Stimulated activated memory B cell treated with anti-CD40 and anti-IgM and Interleukin-4, amounts not matched to agents 10 μg/mL and 1 μg/mL and 100 μg/mL, for 72 hours (primary cell): ENCODE data around the gene GALNT3.

Experiments used
- ATAC-seq: fragments of 150-1000 bp; cut with Tn5 transposase; 2 replicates; pipeline ENCODE4 v1.10.0; 2021
- H3K27ac Mint-ChIP-seq: one replicate; pipeline ENCODE4 v1.8.0; 2022; ENCODE audit warnings: mild to moderate bottlenecking, mixed read lengths
- H3K27me3 Mint-ChIP-seq: one replicate; pipeline ENCODE4 v1.8.0; 2022; ENCODE audit warnings: mixed read lengths
- H3K36me3 Mint-ChIP-seq: one replicate; pipeline ENCODE4 v1.8.0; 2022; ENCODE audit warnings: mixed read lengths
- H3K4me1 Mint-ChIP-seq: one replicate; pipeline ENCODE4 v1.8.0; 2022; ENCODE audit warnings: mixed read lengths
- H3K4me3 Mint-ChIP-seq: one replicate; pipeline ENCODE4 v1.8.0; 2022; ENCODE audit warnings: mild to moderate bottlenecking, moderate library complexity, mixed read lengths
- H3K9me3 Mint-ChIP-seq: one replicate; pipeline ENCODE4 v1.8.0; 2022; ENCODE audit warnings: mixed read lengths

Gene GALNT3

DNA sequence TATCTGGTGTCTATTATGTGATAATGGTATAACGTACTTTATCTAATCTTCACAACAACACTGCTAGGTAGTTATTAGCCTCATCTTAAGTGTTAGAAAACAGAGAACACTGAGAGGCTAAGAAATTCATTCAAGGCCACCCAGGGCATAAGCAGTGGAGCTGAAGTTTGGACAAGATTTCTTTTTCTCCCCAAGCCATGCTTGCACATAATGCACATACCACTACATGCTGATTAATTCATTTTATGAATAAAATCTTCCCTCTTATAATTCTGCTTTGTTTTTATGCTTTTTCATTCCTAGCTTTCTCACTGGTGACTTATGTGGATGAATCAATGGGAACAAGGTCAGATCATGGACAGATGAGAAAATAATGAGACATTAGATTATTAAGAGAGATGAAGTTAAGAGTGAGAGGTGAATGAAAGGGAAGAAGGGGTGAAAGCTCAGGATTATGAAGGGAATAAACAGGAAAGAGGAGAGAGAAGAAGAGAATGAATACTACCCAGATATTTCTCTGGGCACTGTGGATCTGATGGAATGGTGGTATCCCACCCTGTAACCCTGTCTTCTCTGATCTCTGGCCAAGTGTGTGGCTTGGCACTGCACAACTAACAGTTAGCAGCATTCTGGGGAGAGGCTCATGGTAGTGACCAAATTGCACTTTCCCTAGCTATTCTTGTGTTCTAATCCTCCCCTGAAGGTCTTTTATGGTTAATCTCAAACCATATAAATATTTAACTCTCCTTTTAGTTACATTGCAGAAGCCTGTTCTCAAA is 17.7 kb upstream of the GALNT3 start:
- Mint-ChIP-seq H3K27me3 (no peaks in the 10 kb centered on the region), H3K4me1 (peaks cover 32% of the 10 kb centered on the region), H3K36me3 (no peaks in the 10 kb centered on the region), H3K4me3 (no peak overlapping the region), H3K9me3 (no peaks in the 10 kb centered on the region), H3K27ac (no peak overlapping the region)
- no peak for ATAC-seq

DNA sequence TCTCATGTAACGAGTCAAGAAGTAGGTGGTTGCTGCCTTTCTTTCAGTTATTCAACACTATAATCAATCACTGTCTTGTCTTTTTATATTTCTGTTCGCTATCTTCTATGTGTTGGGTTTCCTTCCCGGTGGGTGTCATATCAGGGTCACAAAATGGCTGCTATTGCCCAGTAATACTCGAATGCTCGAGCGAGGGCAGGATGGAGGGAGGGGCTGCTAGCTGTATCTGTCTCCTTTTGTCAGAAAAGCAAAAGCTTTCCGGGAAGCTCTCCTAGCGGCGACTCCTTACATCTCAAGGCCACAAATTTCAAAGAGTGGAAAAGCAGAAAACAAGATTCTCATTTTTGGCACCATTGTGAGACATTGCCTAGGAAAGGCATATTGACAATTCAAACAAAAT is 16.4 kb upstream of the GALNT3 start:
- H3K4me3 Mint-ChIP-seq = no peak overlapping the region
- no peaks in the 10 kb centered on the region for H3K36me3 Mint-ChIP-seq
- H3K4me1 Mint-ChIP-seq = peaks cover 19% of the 10 kb centered on the region
- ATAC-seq = no peak
- no peaks in the 10 kb centered on the region for H3K27me3 Mint-ChIP-seq
- H3K27ac Mint-ChIP-seq = no peak overlapping the region
- H3K9me3 Mint-ChIP-seq = no peaks in the 10 kb centered on the region

DNA sequence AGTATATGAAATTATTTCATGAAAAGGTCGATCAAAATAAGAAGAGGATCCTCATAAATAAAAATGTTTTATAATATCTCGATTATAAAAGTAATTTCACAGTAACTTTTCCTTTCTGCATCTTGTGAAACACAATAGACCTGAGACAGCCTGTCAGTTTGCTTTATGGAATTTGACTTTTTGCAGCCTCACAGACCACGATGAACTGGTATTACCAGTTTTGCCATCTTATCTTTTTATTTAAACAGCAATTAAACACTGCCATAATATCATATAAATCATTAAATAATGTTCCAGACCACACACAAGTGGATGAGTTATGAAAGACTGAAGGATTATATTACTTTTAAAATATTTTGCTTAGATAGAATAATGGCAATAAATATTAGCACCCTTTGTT is 10.7 kb upstream of the GALNT3 start:
- H3K9me3 Mint-ChIP-seq = peaks cover 5% of the 10 kb centered on the region
- ATAC-seq = no peak
- no peak overlapping the region for H3K4me3 Mint-ChIP-seq
- no peak overlapping the region for H3K27ac Mint-ChIP-seq
- H3K27me3 Mint-ChIP-seq = no peaks in the 10 kb centered on the region
- H3K4me1 Mint-ChIP-seq = no peaks in the 10 kb centered on the region
- peaks cover 21% of the 10 kb centered on the region for H3K36me3 Mint-ChIP-seq

DNA sequence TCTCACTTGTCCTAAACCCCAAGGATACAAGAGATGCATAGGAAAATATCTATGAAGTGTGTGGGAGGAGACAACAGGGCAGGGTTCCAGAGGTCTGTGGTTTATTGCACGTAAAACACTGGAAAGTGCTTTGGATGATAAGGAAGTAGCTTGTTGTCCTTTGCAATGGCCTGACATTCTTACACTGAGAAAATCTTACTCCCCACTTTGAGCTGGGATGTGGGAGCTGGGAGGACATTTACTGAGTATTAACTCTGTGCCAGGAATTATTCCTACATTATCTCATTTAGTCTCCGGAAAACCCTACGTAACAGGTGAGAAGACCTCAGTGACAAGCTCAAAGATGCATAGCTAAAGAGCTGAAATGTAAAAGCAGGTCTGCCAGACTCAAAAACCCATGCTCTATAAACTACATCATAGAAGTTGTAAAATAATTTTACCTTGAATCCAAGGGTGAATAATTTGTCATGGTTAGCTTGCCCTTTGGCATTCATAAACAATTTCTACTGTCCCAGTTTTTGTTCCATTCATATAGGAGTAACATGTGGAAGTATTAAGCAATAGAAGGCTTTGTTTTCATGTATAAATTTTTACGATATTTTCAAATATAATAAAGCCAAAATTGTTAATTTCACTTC is 9.2 kb upstream of the GALNT3 start:
- Mint-ChIP-seq H3K27ac (no peak overlapping the region), H3K4me1 (no peaks in the 10 kb centered on the region), H3K36me3 (peaks cover 24% of the 10 kb centered on the region), H3K4me3 (no peak overlapping the region), H3K27me3 (no peaks in the 10 kb centered on the region), H3K9me3 (peaks cover 7% of the 10 kb centered on the region)
- ATAC-seq = no peak

DNA sequence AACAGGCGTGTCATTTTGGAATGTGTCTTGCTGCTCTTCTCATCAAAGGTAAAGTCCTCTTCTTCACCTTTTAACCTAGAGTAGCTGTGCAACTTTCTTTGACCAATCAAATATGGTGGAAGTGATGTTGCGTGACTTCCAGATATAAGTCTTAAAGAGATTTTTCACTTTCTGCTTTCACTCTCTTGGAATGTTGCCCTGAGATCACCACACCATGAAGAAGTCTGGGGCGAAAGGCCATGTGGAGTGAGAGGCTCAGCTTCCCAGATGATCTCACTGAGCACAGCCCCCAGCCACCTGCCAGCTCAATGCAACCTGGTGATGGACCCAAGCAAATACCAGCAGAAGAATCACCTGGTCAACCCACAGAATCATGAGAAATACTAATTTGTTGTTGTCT is 7.1 kb upstream of the GALNT3 start:
- no peak overlapping the region for H3K4me3 Mint-ChIP-seq
- peaks cover 7% of the 10 kb centered on the region for H3K9me3 Mint-ChIP-seq
- peaks cover 24% of the 10 kb centered on the region for H3K36me3 Mint-ChIP-seq
- no peak for ATAC-seq
- H3K4me1 Mint-ChIP-seq = no peaks in the 10 kb centered on the region
- H3K27me3 Mint-ChIP-seq = no peaks in the 10 kb centered on the region
- H3K27ac Mint-ChIP-seq = no peak overlapping the region

DNA sequence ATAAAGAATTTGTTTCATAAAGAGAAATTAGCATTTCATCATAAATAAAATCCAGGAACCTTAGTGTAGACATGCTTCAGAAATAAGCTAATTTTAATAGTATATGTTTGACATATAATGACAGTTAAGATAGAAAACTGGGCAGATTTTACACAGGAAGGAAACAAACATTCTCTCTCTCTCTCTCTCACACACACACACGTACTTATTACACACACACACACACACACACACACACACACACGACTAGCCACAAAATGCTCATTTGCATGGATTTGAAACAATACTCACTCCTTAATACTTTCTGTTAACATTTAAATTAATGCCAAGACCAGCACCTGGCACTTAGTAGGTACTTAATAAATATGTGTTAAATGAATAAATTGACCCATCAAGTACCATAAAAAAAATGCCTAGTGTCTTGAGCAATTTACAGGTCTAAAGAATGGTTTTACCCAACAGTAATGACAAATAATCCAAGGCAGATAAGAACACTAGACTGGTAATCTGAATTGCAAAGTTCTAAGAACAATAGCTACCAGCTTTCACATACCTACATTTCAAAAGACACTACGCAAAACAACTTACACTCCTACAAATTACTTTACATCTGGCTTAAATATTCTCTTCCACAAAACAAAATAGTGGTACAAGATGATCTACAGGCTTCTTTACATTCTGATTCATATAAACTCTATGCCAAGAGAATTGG is 2.9 kb upstream of the GALNT3 start:
- Mint-ChIP-seq H3K27ac (peak overlapping the region; percentile 26), H3K36me3 (peaks cover 24% of the 10 kb centered on the region), H3K9me3 (peaks cover 7% of the 10 kb centered on the region), H3K4me3 (no peak overlapping the region), H3K27me3 (no peaks in the 10 kb centered on the region), H3K4me1 (peaks cover 14% of the 10 kb centered on the region)
- ATAC-seq = no peak

DNA sequence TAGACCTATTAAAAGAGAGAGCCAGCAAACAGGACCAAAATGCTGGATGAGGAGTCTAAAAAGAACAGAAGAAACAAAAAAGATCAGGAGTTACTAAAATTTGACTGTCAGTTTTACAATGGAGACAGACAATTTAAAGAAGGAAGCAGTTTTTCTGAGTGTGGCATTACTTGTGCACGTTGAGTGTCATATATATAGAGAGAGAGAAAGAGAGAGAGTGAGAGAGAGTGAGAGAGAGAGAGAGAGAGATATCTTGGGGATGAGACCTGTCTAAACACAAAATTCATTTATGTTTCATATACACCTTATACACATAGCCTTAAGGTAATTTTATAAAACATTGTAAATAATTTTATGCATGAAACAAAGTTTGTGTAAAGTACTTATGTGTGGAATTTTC is 2.1 kb upstream of the GALNT3 start:
- no peaks in the 10 kb centered on the region for H3K27me3 Mint-ChIP-seq
- H3K4me1 Mint-ChIP-seq = peaks cover 20% of the 10 kb centered on the region
- no peak overlapping the region for H3K4me3 Mint-ChIP-seq
- ATAC-seq = no peak
- peaks cover 5% of the 10 kb centered on the region for H3K9me3 Mint-ChIP-seq
- peaks cover 16% of the 10 kb centered on the region for H3K36me3 Mint-ChIP-seq
- H3K27ac Mint-ChIP-seq = no peak overlapping the region

DNA sequence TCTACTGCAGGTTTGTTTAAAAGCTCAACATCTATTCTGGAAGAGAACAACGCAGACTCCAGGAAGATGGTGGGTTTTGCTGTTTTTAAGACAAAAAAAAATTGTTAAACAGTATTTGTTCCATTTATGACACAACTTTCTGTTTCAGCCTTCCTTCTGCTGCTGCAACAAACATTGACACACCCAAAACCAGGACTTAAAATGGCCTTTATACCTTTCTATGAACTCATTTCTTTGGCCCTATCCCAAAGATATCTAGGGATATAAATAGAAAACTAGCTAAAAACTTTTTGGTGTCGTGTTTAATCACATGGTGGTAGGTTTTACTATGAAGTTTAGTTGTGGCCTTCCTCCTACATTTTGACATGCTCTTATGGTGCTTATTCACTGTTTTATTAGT is 964 bp upstream of the GALNT3 start:
- Mint-ChIP-seq H3K9me3 (peaks cover 5% of the 10 kb centered on the region), H3K27ac (peak overlapping the region; percentile 96), H3K36me3 (peaks cover 6% of the 10 kb centered on the region), H3K4me1 (peaks cover 20% of the 10 kb centered on the region), H3K4me3 (peak overlapping the region; percentile 95), H3K27me3 (no peaks in the 10 kb centered on the region)
- no peak for ATAC-seq

DNA sequence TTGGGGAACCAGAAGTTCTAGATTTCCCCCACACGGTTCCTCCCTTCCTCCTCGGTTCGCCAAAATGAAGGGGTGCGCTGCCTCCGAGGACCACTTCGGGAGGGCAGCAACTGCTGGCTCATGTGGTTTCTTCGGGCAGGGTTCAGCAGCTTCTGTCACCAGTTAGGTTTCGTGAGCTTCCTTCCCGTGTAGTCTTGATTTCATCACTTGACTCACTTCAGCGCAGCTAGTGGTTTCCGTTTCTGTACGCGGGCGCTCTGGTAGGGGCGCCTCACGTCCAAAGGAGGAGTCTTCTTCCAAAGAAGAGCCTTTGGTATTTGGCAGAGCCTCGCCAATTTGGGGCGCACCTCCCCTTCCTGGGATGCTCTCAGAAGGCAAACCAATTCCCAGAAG is 485 bp upstream of the GALNT3 start:
- peaks cover under 1% of the 10 kb centered on the region for H3K9me3 Mint-ChIP-seq
- H3K27me3 Mint-ChIP-seq = no peaks in the 10 kb centered on the region
- H3K4me1 Mint-ChIP-seq = peaks cover 20% of the 10 kb centered on the region
- H3K27ac Mint-ChIP-seq = peak overlapping the region; percentile 96
- H3K36me3 Mint-ChIP-seq = peaks cover 1% of the 10 kb centered on the region
- H3K4me3 Mint-ChIP-seq = peak overlapping the region; percentile 95
- ATAC-seq = peak; percentile 92

DNA sequence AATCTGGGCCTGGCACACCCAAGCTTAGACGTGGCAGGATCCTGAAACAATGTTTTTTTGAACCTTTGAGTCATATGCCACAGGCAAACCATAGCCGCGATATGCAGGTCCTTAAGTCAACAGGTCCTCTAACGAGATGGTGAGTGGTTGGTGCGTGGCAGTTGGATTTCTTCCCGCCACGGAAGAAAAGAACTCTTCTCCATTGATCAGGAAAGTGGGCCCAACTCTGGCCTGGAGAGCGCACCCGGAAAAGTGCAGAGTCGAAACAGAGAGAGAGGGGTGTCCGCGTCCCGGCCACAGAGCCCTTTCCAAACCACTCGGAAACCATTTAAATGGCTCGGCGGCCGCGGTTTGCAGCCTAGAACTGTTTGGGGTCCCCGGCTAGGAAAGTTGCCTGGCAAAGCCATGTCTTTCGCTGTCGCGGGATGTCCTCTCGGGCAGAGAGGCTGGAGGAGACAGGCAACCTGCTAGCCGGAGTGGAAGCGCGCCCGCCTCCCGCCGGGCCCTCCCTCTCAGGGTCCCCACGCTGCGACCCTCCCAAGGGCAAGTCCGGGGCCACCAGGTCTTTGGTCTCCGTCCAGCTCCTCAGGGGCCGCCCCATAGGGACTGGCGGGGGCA is 777 bp downstream of the GALNT3 start:
- Mint-ChIP-seq H3K4me1 (peaks cover 26% of the 10 kb centered on the region), H3K4me3 (peak overlapping the region; percentile 95), H3K36me3 (no peaks in the 10 kb centered on the region), H3K27me3 (no peaks in the 10 kb centered on the region), H3K27ac (peak overlapping the region; percentile 96), H3K9me3 (no peaks in the 10 kb centered on the region)
- no peak for ATAC-seq

DNA sequence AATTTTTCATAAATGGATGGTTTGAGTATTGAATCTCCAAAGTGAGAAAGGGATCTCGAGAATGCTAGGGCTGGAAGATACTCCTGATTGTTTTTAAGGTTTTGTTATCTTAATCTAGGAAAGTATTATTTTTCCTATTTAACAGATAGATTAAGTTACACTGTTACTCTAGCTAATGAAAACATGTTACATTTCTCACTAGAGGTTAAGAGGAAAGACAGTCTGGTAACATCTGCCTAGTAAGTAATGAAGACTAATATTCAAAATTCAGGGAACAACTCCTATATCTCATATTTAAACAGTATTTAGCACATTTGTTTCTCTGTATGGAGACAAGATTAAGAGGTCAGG is 2.0 kb downstream of the GALNT3 start:
- H3K36me3 Mint-ChIP-seq = no peaks in the 10 kb centered on the region
- H3K4me3 Mint-ChIP-seq = peak overlapping the region; percentile 21
- no peak for ATAC-seq
- H3K27me3 Mint-ChIP-seq = no peaks in the 10 kb centered on the region
- peaks cover 26% of the 10 kb centered on the region for H3K4me1 Mint-ChIP-seq
- H3K27ac Mint-ChIP-seq = peak overlapping the region; percentile 27
- no peaks in the 10 kb centered on the region for H3K9me3 Mint-ChIP-seq

DNA sequence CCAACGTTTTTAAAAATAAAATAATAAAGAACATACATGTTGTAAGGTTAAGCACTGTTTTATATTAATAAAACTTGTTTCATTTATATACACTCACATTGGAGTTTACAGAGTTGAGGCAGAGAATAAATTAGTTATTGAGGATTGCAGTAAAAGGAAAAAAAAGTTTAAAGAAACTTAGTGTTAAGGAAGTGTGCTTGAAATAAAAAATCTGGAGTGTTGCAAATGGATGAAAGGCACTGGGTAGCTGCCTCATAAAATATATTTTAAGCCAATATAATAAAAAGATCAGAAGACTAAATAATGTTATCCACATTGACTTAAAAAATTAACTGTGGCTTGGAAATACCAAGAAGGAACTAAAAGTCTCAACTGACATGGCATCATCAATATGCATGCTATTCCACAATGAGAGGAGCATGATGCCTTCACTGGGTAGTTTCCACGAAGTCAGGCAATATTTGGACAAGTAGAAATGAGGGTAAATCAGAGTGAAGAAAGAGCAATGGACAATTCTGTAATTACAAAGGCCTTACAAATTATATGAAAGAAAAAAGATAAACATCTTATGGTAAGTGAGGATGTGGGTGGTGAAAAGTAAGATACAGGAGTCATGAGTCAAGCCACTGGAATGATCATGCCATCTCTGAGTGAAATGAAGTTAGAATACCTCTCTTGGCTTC is 2.5 kb downstream of the GALNT3 start:
- no peak for ATAC-seq
- H3K4me3 Mint-ChIP-seq = no peak overlapping the region
- H3K27ac Mint-ChIP-seq = peak overlapping the region; percentile 27

DNA sequence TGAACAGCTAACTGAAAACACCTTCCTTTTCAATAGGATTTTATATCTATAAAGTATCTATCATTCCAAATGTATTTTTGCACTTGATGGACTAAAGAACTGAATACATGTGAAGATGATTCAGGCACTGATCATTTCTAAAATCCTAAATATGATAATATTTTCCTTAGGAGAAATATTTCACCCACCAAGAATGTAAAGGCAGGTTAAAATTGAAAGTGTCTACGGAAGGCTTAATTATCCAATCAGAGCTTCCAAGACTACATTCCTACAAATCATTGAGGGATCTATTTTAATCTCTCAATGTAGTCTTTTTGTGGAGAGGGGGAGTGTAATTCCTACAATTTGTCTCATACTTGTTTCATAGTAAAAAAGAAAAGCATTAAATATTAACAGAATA is 3.6 kb downstream of the GALNT3 start:
- Mint-ChIP-seq H3K9me3 (no peaks in the 10 kb centered on the region), H3K27me3 (no peaks in the 10 kb centered on the region), H3K4me3 (no peak overlapping the region), H3K27ac (no peak overlapping the region), H3K4me1 (peaks cover 26% of the 10 kb centered on the region), H3K36me3 (peaks cover 8% of the 10 kb centered on the region)
- ATAC-seq = no peak

More for the DNA sequence above, 2.5 kb downstream of the GALNT3 start:
- Mint-ChIP-seq H3K27me3 (no peaks in the 10 kb centered on the region), H3K36me3 (no peaks in the 10 kb centered on the region), H3K9me3 (no peaks in the 10 kb centered on the region), H3K4me1 (peaks cover 26% of the 10 kb centered on the region)

DNA sequence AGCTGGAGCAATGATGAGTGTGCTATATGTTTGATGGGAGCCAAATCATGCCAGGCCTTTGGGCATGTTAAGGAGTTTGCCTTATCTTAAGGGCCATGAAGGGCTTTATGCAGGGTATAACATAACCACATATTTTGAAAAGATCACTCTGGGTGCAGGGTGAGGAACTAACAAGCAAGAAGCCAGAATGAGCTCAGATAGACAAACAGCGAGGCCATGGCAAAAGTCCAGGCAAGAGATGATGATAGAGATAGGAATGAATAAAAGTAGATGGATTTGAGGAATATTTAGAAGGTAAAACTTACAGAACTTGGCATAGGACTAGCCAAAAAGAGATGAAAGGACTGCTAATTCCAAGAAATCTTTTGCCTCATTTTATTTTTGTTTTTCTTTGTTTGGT is 6.7 kb downstream of the GALNT3 start:
- no peak for ATAC-seq
- Mint-ChIP-seq H3K36me3 (peaks cover 24% of the 10 kb centered on the region), H3K27ac (no peak overlapping the region), H3K4me3 (no peak overlapping the region), H3K9me3 (no peaks in the 10 kb centered on the region), H3K4me1 (peaks cover 14% of the 10 kb centered on the region), H3K27me3 (no peaks in the 10 kb centered on the region)

DNA sequence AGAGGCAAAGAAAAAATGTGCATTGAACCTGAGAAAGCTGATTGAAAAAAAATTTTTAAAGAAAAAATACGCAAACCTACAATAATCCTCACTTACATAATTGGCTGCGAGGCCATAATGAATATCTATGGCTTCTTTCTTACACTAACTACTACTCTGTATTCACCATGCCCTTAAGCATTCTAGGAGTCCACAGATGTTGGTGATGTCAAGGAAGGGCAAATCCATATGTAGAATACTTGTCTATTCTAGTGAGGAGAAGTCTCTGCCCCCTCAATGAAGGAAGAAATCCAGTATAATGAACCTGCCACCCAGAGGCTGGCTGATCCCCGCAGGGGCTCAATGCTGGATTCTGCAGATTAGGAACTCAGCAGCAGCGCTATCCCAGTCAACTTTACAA is 14.3 kb downstream of the GALNT3 start:
- H3K4me1 Mint-ChIP-seq = peaks cover 18% of the 10 kb centered on the region
- no peak for ATAC-seq
- H3K9me3 Mint-ChIP-seq = peaks cover 3% of the 10 kb centered on the region
- no peaks in the 10 kb centered on the region for H3K27me3 Mint-ChIP-seq
- H3K36me3 Mint-ChIP-seq = peaks cover 41% of the 10 kb centered on the region
- H3K4me3 Mint-ChIP-seq = no peak overlapping the region
- H3K27ac Mint-ChIP-seq = no peak overlapping the region
